A549 (cell line): ENCODE data around the gene VPS18. TPM values are rescaled to one million over a fixed set of nuclear protein-coding genes. Genes with fewer than 3 reads are reported as not detected.

Source experiments
- ATAC-seq, 2 experiments: fragments of 200-7000 bp in 1 of 2; fragments of >200 bp in 1 of 2; cut with Nextera tagmentation in 1 of 2; cut with Tn5 transposase in 1 of 2; 3 replicates each; pipeline versions ENCODE4 v1.8.0 to v1.9.1; 2018 to 2020; ENCODE audit warnings: mild to moderate bottlenecking in 1 of 2, moderate library complexity in 1 of 2
- CTCF ChIA-PET: fragments of 300-600 bp; sonication (Branson Sonifier 250); formaldehyde crosslinking; extraction: SDS; loops from one replicate; lab custom pipeline; 2021; ENCODE audit warnings: antibody characterized with exemption, inconsistent platforms; lab: Yijun Ruan, JAX
- POLR2A ChIA-PET: fragments of 350-600 bp; formaldehyde crosslinking; extraction: SDS; loops from one replicate; lab custom pipeline; 2021; ENCODE audit warnings: antibody characterized with exemption, inconsistent platforms; lab: Yijun Ruan, JAX
- DNase-seq, 2 experiments: peaks; one replicate each; pipeline versions ENCODE4 v3.0.0 to v3.0.0-alpha.2; 2011 to 2016; ENCODE audit warnings: low read depth in 1 of 2, low spot score in 1 of 2
- FAIRE-seq: peaks from 2 replicates; lab custom pipeline; 2011; peaks lifted over from hg19 to GRCh38; lab: Jason Lieb, UNC
- H3K27ac ChIP-seq, 2 experiments: fragments of >200 bp; sonication (Bioruptor Twin); formaldehyde crosslinking; 3 replicates each; pipeline ENCODE4 v1.5.1; 2016 to 2017
- H3K4me1 ChIP-seq: fragments of >200 bp; sonication (Bioruptor Twin); formaldehyde crosslinking; 3 replicates; pipeline ENCODE4 v1.6.1; 2016
- H3K4me2 ChIP-seq: fragments of >200 bp; sonication (Bioruptor Twin); formaldehyde crosslinking; 3 replicates; pipeline ENCODE4 v1.6.1; 2016
- H3K4me3 ChIP-seq: fragments of >200 bp; sonication (Bioruptor Twin); formaldehyde crosslinking; 3 replicates; pipeline ENCODE4 v1.5.1; 2016
- H3K9me3 ChIP-seq: fragments of >200 bp; sonication (Bioruptor Twin); formaldehyde crosslinking; 3 replicates; pipeline ENCODE4 v1.6.1; 2016
- BHLHE40 ChIP-seq: IDR thresholded peaks from 2 replicates; pipeline ENCODE4 v1.6.1; 2012; ENCODE audit warnings: low read depth, low read length, inconsistent platforms
- CEBPB ChIP-seq, 2 experiments: fragments of >200 bp in 1 of 2; sonication (Bioruptor Twin) in 1 of 2; formaldehyde crosslinking in 1 of 2; IDR thresholded peaks; 2 replicates each; pipeline ENCODE4 v1.6.1; 2012 to 2016
- CHD4 ChIP-seq: fragments of 200-600 bp; sonication (generic); IDR thresholded peaks from 2 replicates; pipeline ENCODE4 v1.6.1; 2016; ENCODE audit warnings: antibody characterized with exemption, mild to moderate bottlenecking, borderline replicate concordance
- FOXS1 ChIP-seq: fragments of 250-450 bp; sonication (Bioruptor Pico); IDR thresholded peaks from 2 replicates; pipeline ENCODE4 v1.5.0; 2020; ENCODE audit warnings: mild to moderate bottlenecking, moderate library complexity
- GATA3 ChIP-seq: IDR thresholded peaks from 2 replicates; pipeline ENCODE4 v1.6.1; 2012; ENCODE audit warnings: borderline replicate concordance
- HDAC2 ChIP-seq: fragments of 200-600 bp; sonication (generic); IDR thresholded peaks from 2 replicates; pipeline ENCODE4 v1.6.1; 2016
- HEYL ChIP-seq: fragments of 250-450 bp; sonication (Bioruptor Pico); IDR thresholded peaks from 2 replicates; pipeline ENCODE4 v1.8.0; 2021; ENCODE audit warnings: mild to moderate bottlenecking, moderate library complexity
- JUN ChIP-seq, 2 experiments: fragments of >200 bp; sonication (Bioruptor Twin); formaldehyde crosslinking; IDR thresholded peaks; 2 replicates in 1 of 2; 3 replicates in 1 of 2; pipeline ENCODE4 v1.6.1; 2016 to 2017
- KDM1A ChIP-seq: fragments of 200-600 bp; sonication (generic); IDR thresholded peaks from 2 replicates; pipeline ENCODE4 v1.6.1; 2016; ENCODE audit warnings: low read depth, mild to moderate bottlenecking
- KDM5A ChIP-seq: fragments of 200-600 bp; sonication (generic); IDR thresholded peaks from 2 replicates; pipeline ENCODE4 v1.6.1; 2016; ENCODE audit warnings: antibody characterized with exemption, mild to moderate bottlenecking
- MAFK ChIP-seq: fragments of 450-650 bp; IDR thresholded peaks from 2 replicates; pipeline ENCODE4 v1.6.1; 2014; ENCODE audit not compliant: partially characterized antibody
- MYC ChIP-seq: IDR thresholded peaks from 2 replicates; pipeline ENCODE4 v1.6.1; 2012; ENCODE audit warnings: mild to moderate bottlenecking, inconsistent platforms, low read length, improper control_type of control experiment, borderline replicate concordance
- NFE2L2 ChIP-seq: fragments of 150-350 bp; conservative IDR thresholded peaks from 2 replicates; pipeline ENCODE4 v1.6.1; 2014; ENCODE audit warnings: low read length
- NPAS2 ChIP-seq: fragments of 250-450 bp; sonication (Bioruptor Pico); IDR thresholded peaks from 2 replicates; pipeline ENCODE4 v1.8.0; 2022; ENCODE audit warnings: mild to moderate bottlenecking, moderate library complexity, borderline replicate concordance
- POLR2A ChIP-seq: IDR thresholded peaks from 2 replicates; pipeline ENCODE4 v1.6.1; 2012; ENCODE audit warnings: mild to moderate bottlenecking, low read length
- SMC3 ChIP-seq: fragments of >200 bp; sonication (Bioruptor Twin); formaldehyde crosslinking; IDR thresholded peaks from 3 replicates; pipeline ENCODE4 v1.6.1; 2018; ENCODE audit warnings: inconsistent platforms
- SREBF2 ChIP-seq: fragments of 450-650 bp; IDR thresholded peaks from 2 replicates; pipeline ENCODE4 v1.6.1; 2014; ENCODE audit warnings: mild to moderate bottlenecking, moderate library complexity
- TP53 ChIP-seq: fragments of 250-450 bp; sonication (Bioruptor Pico); IDR thresholded peaks from 2 replicates; pipeline ENCODE4 v1.5.0; 2021; ENCODE audit warnings: mild to moderate bottlenecking, moderate library complexity
- ZFP36 ChIP-seq: fragments of 450-650 bp; IDR thresholded peaks from 2 replicates; pipeline ENCODE4 v1.6.1; 2014; ENCODE audit warnings: borderline replicate concordance; ENCODE audit not compliant: partially characterized antibody
- WGBS: methylation state at CpG from one replicate; pipeline ENCODE4 v1.1.6; 2017; ENCODE audit errors: missing lambda C conversion rate; 5-methylcytosine and 5-hydroxymethylcytosine counted together
- polyA plus RNA-seq, 4 experiments: library from polyadenylated mRNA; depleted of rRNA in 3 of 4; stranded (reverse); fragments of >200 nt; fragmentation: RNase III in 1 of 4; extraction: RNeasy Plus Mini Kit Qiagen cat#74134 plus additional on column Dnase treatment in 1 of 4; gene quantifications; 2 replicates in 3 of 4; 3 replicates in 1 of 4; pipeline ENCODE4 v1.2.3, GENCODE V29; 2011 to 2017
- TF ChIP-seq, protein P1 (sequence below): fragments of 200-600 bp; sonication (generic); IDR thresholded peaks from 2 replicates; pipeline ENCODE4 v1.6.1; 2016; ENCODE audit warnings: antibody characterized with exemption, mild to moderate bottlenecking, moderate library complexity
- TF ChIP-seq, protein P2 (sequence below): fragments of >200 bp; sonication (Bioruptor Twin); formaldehyde crosslinking; IDR thresholded peaks from 3 replicates; pipeline ENCODE4 v1.5.1; 2016
- TF ChIP-seq, protein P3 (sequence below): fragments of 150-350 bp; IDR thresholded peaks from 2 replicates; pipeline ENCODE4 v1.6.1; 2014; ENCODE audit warnings: low read depth, mild to moderate bottlenecking, low read length

The VPS18 gene
- polyA plus RNA-seq, 2 of the 4 experiments (the other 2 are of a cell fraction): 9.0 to 15.2 TPM

DNA sequence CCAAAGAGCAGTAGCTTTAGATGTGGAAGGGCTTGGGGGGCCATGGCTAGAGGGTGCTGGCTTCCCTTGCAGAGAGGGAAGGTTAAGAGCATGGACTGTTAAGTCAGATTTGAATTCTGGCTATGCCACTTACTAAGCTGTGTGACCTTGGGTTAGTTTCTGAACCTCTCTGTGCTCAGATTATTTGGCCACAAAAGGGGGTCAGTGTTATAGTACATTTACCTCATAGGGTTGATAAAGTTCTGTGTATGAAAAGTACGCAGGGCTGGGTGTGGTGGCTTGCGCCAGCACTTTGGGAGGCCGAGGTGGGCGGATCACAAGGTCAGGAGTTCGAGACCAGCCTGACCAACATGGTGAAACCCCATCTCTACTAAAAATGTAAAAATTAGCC, 6.8 kb downstream of the VPS18 start:
- Histone ChIP-seq H3K9me3 (no peaks in the 10 kb centered on the region), H3K4me3 (no peak overlapping the region), H3K4me2 (no peak overlapping the region), H3K4me1 (peaks cover 7% of the 10 kb centered on the region), H3K27ac (no peak overlapping the region)
- no peak for DNase-seq
- ATAC-seq: no peak
- POLR2A ChIA-PET: no interaction called here
- TF ChIP-seq HDAC2 (peak; percentile 63; the same call in 1 of the 2 replicates), CHD4 (no peak), KDM1A (peak; percentile 71; the same call in 1 of the 2 replicates), ZFP36 (peak; percentile 59)
- CTCF ChIA-PET: interaction anchor here (1.6 to 13.7 kb wide), 5 partner anchors 9 to 285 kb away, joined by 4 to 254 read pairs (median 59); no protein-coding TSS in a partner anchor
- 98% methylated on average over 4 of the region's 5 CpGs for WGBS
- no peak for FAIRE-seq

- POLR2A ChIA-PET: interaction anchor here (1.1 kb wide), 1 partner anchor 338 kb away, joined by 3 read pairs; the partner anchor contains the start of gene CCDC32
- 87% methylated on average over 21 of the region's 33 CpGs for WGBS
- FAIRE-seq: no peak
Measured at GRCh38 chr15:40902605-40903561, 8.6 kb downstream of the VPS18 start.

GRCh38 chr15:40904552-40905201, 10.4 kb downstream of the VPS18 start:
- FAIRE-seq: no peak
- POLR2A ChIA-PET: no interaction called here
- Histone ChIP-seq H3K27ac (no peak overlapping the region), H3K4me2 (no peak overlapping the region), H3K9me3 (no peaks in the 10 kb centered on the region), H3K4me3 (no peak overlapping the region), H3K4me1 (peaks cover 24% of the 10 kb centered on the region)
- TF ChIP-seq, protein P1, sequence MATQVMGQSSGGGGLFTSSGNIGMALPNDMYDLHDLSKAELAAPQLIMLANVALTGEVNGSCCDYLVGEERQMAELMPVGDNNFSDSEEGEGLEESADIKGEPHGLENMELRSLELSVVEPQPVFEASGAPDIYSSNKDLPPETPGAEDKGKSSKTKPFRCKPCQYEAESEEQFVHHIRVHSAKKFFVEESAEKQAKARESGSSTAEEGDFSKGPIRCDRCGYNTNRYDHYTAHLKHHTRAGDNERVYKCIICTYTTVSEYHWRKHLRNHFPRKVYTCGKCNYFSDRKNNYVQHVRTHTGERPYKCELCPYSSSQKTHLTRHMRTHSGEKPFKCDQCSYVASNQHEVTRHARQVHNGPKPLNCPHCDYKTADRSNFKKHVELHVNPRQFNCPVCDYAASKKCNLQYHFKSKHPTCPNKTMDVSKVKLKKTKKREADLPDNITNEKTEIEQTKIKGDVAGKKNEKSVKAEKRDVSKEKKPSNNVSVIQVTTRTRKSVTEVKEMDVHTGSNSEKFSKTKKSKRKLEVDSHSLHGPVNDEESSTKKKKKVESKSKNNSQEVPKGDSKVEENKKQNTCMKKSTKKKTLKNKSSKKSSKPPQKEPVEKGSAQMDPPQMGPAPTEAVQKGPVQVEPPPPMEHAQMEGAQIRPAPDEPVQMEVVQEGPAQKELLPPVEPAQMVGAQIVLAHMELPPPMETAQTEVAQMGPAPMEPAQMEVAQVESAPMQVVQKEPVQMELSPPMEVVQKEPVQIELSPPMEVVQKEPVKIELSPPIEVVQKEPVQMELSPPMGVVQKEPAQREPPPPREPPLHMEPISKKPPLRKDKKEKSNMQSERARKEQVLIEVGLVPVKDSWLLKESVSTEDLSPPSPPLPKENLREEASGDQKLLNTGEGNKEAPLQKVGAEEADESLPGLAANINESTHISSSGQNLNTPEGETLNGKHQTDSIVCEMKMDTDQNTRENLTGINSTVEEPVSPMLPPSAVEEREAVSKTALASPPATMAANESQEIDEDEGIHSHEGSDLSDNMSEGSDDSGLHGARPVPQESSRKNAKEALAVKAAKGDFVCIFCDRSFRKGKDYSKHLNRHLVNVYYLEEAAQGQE: no peak
- TF ChIP-seq TP53 (CRISPR knock-in tag): no peak
- no peak for TF ChIP-seq KDM1A
- TF ChIP-seq, protein P2, sequence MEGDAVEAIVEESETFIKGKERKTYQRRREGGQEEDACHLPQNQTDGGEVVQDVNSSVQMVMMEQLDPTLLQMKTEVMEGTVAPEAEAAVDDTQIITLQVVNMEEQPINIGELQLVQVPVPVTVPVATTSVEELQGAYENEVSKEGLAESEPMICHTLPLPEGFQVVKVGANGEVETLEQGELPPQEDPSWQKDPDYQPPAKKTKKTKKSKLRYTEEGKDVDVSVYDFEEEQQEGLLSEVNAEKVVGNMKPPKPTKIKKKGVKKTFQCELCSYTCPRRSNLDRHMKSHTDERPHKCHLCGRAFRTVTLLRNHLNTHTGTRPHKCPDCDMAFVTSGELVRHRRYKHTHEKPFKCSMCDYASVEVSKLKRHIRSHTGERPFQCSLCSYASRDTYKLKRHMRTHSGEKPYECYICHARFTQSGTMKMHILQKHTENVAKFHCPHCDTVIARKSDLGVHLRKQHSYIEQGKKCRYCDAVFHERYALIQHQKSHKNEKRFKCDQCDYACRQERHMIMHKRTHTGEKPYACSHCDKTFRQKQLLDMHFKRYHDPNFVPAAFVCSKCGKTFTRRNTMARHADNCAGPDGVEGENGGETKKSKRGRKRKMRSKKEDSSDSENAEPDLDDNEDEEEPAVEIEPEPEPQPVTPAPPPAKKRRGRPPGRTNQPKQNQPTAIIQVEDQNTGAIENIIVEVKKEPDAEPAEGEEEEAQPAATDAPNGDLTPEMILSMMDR: no peak
- TF ChIP-seq JUN (IDR thresholded peaks at IDR 0.05): no peak
- no peak for TF ChIP-seq MAFK
- no peak for TF ChIP-seq FOXS1 (CRISPR knock-in tag)
- no peak for TF ChIP-seq HEYL (CRISPR knock-in tag)
- no peak for TF ChIP-seq NFE2L2
- TF ChIP-seq SMC3: no peak
- no peak for TF ChIP-seq GATA3
- TF ChIP-seq SREBF2: no peak
- no peak for TF ChIP-seq CHD4
- TF ChIP-seq, protein P3, sequence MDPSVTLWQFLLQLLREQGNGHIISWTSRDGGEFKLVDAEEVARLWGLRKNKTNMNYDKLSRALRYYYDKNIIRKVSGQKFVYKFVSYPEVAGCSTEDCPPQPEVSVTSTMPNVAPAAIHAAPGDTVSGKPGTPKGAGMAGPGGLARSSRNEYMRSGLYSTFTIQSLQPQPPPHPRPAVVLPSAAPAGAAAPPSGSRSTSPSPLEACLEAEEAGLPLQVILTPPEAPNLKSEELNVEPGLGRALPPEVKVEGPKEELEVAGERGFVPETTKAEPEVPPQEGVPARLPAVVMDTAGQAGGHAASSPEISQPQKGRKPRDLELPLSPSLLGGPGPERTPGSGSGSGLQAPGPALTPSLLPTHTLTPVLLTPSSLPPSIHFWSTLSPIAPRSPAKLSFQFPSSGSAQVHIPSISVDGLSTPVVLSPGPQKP: no peak
- TF ChIP-seq NPAS2 (CRISPR knock-in tag): no peak
- TF ChIP-seq KDM5A: no peak
- no peak for TF ChIP-seq MYC
- CTCF ChIA-PET: interaction anchor here (0.6 to 13.7 kb wide), 41 partner anchors 10 to 427 kb away, joined by 3 to 254 read pairs (median 5); partner anchors contain the start of genes DLL4 and VPS18
- DNase-seq: no peak
- WGBS: 72% methylated on average over 6 of the region's 7 CpGs
- ATAC-seq: no peak

More at GRCh38 chr15:40902605-40903561, 8.6 kb downstream of the VPS18 start:
- CTCF ChIA-PET: interaction anchor here (0.6 to 13.7 kb wide), 26 partner anchors 8 to 414 kb away, joined by 3 to 254 read pairs (median 5); partner anchors contain the start of genes CHP1, DLL4 and VPS18
- no peak overlapping the region for H3K4me3 ChIP-seq
- no peak overlapping the region for H3K27ac ChIP-seq
- DNase-seq: no peak
- TF ChIP-seq BHLHE40 (no peak), CEBPB (IDR thresholded peaks at IDR 0.05) (peak; percentile 55 to 80; a peak in 3 of 4 replicates), CHD4 (no peak), POLR2A (no peak)
- H3K4me1 ChIP-seq: peaks cover 21% of the 10 kb centered on the region
- H3K4me2 ChIP-seq: no peak overlapping the region
- no peak for ATAC-seq
- H3K9me3 ChIP-seq: no peaks in the 10 kb centered on the region
